T-helper 1 cell treated with Interleukin-12 subunit alpha and Interleukin-12 subunit beta and Interleukin-4 antibody, amounts not matched to agents 30 μg/mL and 1 μg/mL, for 36 hours (primary cell): ENCODE results near the gene C8B.

Experiments used
- H3K27ac Mint-ChIP-seq: one replicate; pipeline ENCODE4 v1.8.0; 2021; ENCODE audit warnings: mild to moderate bottlenecking, mixed read lengths
- H3K27me3 Mint-ChIP-seq: one replicate; pipeline ENCODE4 v1.8.0; 2021; ENCODE audit warnings: low read depth, mixed read lengths
- H3K36me3 Mint-ChIP-seq: one replicate; pipeline ENCODE4 v1.8.0; 2021; ENCODE audit warnings: low read depth, mixed read lengths
- H3K4me1 Mint-ChIP-seq: one replicate; pipeline ENCODE4 v1.8.0; 2021; ENCODE audit warnings: low read depth, mixed read lengths
- H3K4me3 Mint-ChIP-seq: one replicate; pipeline ENCODE4 v1.8.0; 2021; ENCODE audit warnings: mild to moderate bottlenecking, moderate library complexity, mixed read lengths
- H3K9me3 Mint-ChIP-seq: one replicate; pipeline ENCODE4 v1.8.0; 2021; ENCODE audit warnings: mixed read lengths

Gene C8B

DNA sequence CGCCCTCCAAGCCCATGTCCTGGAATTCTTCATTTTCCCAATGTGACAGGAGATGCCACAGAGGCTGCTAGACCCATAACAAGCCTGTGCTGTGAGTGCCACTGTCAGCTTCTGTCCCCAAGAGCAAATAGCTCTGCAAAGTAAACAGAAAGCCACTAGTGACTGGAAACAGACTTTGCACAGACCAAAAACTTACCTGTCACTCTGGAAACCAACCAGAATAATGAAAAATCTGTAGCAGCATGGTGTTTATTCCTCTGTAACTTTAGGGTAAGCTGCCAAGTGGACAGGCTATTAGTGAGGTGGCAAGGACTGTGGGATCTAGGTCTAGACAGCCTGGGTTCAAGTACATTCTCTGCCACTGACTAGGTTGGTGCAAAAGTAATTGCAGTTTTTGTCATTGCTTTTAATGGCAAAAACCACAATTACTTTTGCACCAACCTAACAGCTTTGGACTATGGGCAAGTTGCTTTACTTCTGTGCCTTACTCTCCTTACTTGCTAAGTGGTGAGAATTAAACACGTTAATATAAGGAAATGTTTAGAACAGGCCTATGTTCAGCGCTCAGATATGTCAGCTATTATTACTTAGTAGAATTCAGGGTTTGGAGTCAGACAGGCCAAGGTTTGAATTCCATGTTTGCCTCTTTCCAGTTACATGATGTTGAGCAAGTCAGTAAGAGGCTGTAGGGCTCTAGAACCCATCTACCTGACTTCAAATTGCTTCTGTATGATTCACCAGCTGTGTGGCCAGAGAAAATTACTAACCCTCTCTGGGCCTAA lies at the start of gene C8B:
Gene C8B (minus strand): TSS at position 100 of the 782 bp plus-strand sequence. CDS start 67 bp downstream, at position 33.
- Mint-ChIP-seq H3K9me3 (no peaks in the 10 kb centered on the region), H3K4me1 (no peaks in the 10 kb centered on the region), H3K36me3 (no peaks in the 10 kb centered on the region), H3K4me3 (no peak within 1 kb of the TSS), H3K27ac (no peak within 1 kb of the TSS), H3K27me3 (no peaks in the 10 kb centered on the region)

DNA sequence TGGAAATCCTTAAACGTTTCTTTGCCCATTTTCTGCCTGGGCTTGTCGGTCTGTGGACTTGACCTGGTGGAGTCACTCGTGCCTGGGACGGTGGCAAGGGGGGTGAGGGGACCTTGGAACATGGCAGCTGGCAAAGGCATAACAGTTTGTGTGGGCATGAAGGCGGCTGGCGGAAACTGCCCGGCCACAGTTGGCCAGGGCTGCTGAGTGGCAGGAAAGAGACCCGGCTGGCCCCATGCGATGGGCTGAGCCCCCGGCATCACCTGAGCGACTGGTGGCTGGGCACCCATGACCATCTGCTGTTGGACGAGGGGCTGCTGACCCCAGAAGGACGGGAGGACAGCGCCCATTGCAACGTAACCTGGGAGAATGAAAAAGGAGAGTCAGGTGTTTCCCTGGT lies 49.3 kb upstream of the C8B start:
- H3K27me3 Mint-ChIP-seq, result no peaks in the 10 kb centered on the region
- no peak overlapping the region for H3K4me3 Mint-ChIP-seq
- no peaks in the 10 kb centered on the region for H3K9me3 Mint-ChIP-seq
- no peak overlapping the region for H3K27ac Mint-ChIP-seq
- no peaks in the 10 kb centered on the region for H3K4me1 Mint-ChIP-seq
- no peaks in the 10 kb centered on the region for H3K36me3 Mint-ChIP-seq

DNA sequence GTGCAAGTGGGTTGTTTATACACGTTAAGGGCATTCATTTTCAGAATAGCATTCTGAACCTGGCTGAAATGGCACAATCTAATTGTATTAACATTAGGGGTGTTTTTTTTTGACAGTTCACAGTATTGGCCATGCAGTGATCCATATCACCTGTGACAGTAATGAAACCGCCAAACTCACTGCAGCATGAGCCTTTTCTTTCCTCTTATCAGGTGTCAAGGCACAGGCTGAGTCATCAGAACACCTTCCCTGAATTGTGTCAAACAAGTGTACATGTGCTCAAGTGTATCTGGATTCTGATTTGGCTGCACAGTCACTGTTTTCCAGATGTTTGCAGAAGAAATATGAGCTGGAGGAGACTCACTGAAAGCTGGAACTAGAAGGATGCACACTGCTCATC lies 47.7 kb upstream of the C8B start:
- H3K4me1 Mint-ChIP-seq, result no peaks in the 10 kb centered on the region
- H3K9me3 Mint-ChIP-seq, result no peaks in the 10 kb centered on the region
- no peak overlapping the region for H3K27ac Mint-ChIP-seq
- no peak overlapping the region for H3K4me3 Mint-ChIP-seq
- no peaks in the 10 kb centered on the region for H3K36me3 Mint-ChIP-seq
- no peaks in the 10 kb centered on the region for H3K27me3 Mint-ChIP-seq

DNA sequence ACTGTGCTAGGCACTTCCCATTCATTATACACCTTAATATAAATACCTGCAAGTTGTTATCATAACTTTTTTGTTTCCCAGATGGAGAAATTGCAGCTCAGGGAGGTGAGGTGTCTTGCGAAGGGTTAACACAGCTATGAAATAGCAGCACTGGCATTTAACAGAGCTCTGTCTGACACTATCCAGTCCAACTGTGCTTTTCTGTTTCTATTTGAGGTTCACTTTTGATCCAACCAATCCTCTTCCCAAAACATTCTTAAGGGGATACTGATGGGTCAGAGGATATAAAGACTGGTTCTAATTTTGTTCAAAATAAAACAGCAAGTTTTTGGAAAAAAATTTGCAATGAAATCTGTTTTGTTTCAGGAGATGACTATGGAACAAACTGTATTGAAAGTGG lies 46.5 kb upstream of the C8B start:
- no peak overlapping the region for H3K27ac Mint-ChIP-seq
- no peaks in the 10 kb centered on the region for H3K4me1 Mint-ChIP-seq
- H3K27me3 Mint-ChIP-seq, result no peaks in the 10 kb centered on the region
- no peaks in the 10 kb centered on the region for H3K36me3 Mint-ChIP-seq
- no peaks in the 10 kb centered on the region for H3K9me3 Mint-ChIP-seq
- no peak overlapping the region for H3K4me3 Mint-ChIP-seq

DNA sequence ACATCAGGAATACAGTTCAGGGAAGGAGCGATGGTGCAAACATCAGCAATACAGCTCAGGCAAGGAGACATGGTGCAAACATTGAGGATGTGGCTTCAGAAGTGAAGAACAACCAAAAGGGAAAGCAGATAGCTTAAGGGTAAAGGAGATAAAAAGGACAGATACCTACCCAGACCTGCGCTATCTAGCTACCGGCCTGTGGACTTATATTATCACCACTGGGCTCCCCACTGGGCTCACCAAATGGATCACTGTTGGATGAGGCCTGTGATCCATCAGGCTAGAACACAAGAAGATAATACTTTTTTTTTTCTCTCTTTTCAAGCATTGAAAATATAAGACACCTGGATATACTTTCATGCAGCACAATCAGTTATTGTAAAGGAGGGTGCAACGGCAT lies 44.7 kb upstream of the C8B start:
- Mint-ChIP-seq H3K9me3 (no peaks in the 10 kb centered on the region), H3K4me1 (no peaks in the 10 kb centered on the region), H3K27ac (no peak overlapping the region), H3K4me3 (no peak overlapping the region), H3K36me3 (no peaks in the 10 kb centered on the region), H3K27me3 (no peaks in the 10 kb centered on the region)

DNA sequence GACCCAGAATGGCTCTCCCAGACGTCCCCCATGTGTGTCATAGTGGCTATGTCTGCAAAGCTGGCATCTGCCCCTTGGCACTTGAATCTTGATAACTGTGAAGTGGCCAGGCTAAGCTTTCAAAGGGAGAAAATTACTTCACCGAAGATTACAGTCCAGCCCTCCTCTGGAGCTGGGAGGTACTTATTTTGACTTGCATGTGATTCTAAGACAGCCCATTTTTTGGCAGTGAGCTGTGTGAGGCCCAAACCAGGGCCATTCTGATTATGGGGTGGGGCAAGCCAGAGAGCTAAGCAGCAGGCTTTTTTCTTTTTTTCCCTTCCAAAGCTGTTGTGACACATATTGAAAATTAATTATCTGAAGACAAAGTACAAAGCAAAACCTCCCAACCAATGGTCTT lies 42.1 kb upstream of the C8B start:
- no peaks in the 10 kb centered on the region for H3K9me3 Mint-ChIP-seq
- H3K27ac Mint-ChIP-seq, result no peak overlapping the region
- H3K27me3 Mint-ChIP-seq, result no peaks in the 10 kb centered on the region
- no peak overlapping the region for H3K4me3 Mint-ChIP-seq
- H3K36me3 Mint-ChIP-seq, result no peaks in the 10 kb centered on the region
- no peaks in the 10 kb centered on the region for H3K4me1 Mint-ChIP-seq

DNA sequence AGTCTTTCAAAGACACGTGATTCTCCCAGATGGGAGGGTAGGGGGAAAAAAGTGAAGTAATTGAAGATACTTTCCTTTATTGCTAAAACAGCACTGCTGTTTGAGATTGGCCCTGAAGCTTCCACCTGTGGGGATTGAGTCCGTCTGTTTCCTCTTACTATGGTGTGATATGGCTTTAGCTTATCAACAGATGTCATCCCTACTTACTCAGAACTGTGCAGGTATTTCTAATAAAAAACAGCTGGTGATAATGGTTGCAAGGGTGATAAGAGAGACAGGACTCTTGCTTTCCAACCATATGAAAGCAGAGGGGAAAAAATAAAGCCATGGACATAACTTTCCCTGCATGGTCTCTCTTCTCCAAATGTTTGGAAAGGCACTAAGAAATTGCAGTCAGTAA lies 41.7 kb upstream of the C8B start:
- no peaks in the 10 kb centered on the region for H3K9me3 Mint-ChIP-seq

DNA sequence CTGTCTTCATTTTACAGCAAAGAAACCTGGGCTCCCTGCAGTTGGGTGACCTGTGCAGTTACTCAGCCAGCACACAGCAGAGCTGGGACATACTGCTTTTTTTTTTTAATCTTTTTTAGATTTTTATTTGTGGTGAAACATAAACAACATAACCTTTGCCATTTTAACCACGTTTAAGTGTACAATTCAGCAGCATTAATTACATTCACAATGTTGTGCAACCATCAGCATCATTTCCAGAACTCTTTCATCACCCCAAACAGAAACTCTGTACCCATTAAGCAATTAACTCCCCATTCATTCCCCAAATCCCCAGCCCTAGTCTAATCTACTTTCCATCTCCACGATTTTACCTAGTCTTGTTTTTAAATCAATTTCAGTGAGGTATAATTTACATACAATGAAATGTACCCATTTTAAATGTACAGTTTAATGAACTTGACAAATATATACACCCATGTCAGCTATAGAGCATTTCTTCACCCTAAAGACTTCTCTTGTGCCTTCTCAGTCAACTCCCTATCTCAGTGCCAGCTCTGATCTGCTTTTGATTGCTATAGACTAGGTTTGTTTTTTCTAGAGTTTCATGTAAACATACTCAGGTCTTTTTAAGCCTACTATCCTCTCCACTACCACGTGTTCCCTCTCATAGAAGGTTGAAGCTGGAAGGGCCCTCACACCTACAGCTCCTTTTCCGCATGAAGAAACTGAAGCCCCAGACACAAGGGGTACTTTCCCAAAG lies 37.8 kb upstream of the C8B start:
- no peak overlapping the region for H3K4me3 Mint-ChIP-seq
- no peaks in the 10 kb centered on the region for H3K36me3 Mint-ChIP-seq
- H3K27ac Mint-ChIP-seq, result no peak overlapping the region
- no peaks in the 10 kb centered on the region for H3K27me3 Mint-ChIP-seq
- no peaks in the 10 kb centered on the region for H3K9me3 Mint-ChIP-seq
- H3K4me1 Mint-ChIP-seq, result no peaks in the 10 kb centered on the region

More for the DNA sequence above, 41.7 kb upstream of the C8B start:
- H3K27ac Mint-ChIP-seq, result no peak overlapping the region
- H3K27me3 Mint-ChIP-seq, result no peaks in the 10 kb centered on the region
- H3K4me1 Mint-ChIP-seq, result no peaks in the 10 kb centered on the region
- H3K36me3 Mint-ChIP-seq, result no peaks in the 10 kb centered on the region
- no peak overlapping the region for H3K4me3 Mint-ChIP-seq

DNA sequence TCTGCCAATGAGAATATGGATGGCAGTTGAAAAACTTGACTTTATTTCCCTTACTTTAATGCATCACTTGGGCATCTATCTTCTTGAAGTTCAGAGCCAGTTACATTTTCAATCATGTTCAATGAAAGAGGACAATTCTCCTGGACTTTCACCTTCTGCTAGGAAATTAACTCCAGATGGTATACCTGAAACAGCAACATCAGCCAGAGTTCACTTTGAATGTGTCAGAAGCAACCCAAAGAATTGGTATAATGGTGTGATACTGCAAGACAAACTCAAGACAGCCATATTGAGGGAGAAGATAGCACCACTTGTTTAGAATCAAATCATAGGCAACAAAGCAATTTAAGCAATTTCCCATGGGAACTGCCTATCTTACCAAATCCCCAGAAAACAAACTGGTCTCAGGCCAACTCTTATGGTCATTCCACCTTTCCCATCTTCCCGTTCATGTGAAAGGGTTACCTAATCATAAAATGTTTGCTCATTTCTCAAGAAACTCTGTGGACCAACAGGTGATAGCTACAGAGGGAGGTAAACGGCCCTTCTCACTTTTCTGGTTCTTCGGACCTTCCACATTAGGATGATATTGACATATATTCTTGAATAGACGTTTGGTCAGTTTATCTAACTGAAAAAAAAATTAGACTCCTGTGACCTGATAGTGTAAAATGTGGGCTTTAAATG lies 29.7 kb upstream of the C8B start:
- H3K27me3 Mint-ChIP-seq, result no peaks in the 10 kb centered on the region
- H3K27ac Mint-ChIP-seq, result no peak overlapping the region
- H3K4me1 Mint-ChIP-seq, result no peaks in the 10 kb centered on the region
- no peaks in the 10 kb centered on the region for H3K9me3 Mint-ChIP-seq
- H3K4me3 Mint-ChIP-seq, result no peak overlapping the region
- no peaks in the 10 kb centered on the region for H3K36me3 Mint-ChIP-seq

DNA sequence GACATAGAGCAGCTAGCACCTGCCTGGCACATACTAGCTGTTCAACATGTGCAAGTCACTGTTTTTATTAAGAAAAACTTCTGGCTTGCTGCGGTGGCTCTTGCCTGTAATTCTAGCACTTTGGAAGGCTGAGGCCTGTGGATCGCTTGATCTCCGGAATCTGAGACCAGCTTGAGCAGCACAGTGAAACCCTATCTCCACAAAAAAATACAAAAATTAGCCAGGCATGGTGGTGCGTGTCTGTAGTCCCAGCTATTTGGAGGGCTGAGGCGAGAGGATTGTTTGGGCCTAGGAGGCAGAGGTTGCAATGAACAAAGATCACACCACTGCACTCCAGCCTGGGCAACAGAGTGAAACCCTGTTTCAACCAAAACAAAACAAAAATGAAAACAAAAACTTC lies 27.7 kb upstream of the C8B start:
- H3K27me3 Mint-ChIP-seq, result no peaks in the 10 kb centered on the region
- no peak overlapping the region for H3K4me3 Mint-ChIP-seq
- no peaks in the 10 kb centered on the region for H3K4me1 Mint-ChIP-seq
- H3K36me3 Mint-ChIP-seq, result no peaks in the 10 kb centered on the region
- H3K27ac Mint-ChIP-seq, result no peak overlapping the region
- no peaks in the 10 kb centered on the region for H3K9me3 Mint-ChIP-seq

DNA sequence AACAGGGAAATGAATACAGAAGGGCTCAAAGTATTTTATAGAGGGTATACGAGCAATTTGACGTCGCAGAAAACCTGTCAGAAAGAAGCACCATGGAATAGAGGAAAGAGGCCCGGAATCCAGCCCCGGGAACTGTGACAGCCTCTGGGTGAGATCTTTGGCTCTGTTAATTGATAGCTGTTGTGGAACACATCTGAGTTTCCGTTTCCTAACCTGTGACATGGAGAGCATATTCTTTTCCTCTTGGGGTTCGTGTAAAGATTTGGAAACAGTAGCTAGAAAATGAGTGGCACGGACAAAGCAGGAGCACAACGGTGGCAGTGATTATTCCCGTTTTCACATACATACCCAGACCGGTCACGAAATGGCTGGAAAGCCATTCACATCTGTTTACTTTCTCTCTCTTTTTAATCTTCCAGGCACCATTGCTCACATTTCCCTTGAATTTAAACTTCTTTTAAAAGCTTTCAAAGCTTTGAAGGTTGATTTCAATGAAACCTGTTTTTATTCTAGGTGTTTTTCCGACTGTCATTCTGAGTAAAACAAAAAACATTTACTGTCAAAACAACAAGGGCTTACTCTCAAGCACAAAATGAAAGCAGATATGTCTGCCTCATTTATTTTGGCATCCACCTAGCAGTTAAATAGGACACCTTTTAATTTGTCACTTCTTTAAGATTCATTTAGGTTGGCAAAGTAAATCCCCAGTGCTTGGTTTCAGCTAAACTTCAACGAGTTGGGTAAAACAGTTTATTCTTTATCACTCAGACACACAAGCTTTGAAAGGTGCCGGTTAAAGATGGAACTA lies 26.7 kb upstream of the C8B start:
- Mint-ChIP-seq H3K36me3 (no peaks in the 10 kb centered on the region), H3K4me3 (no peak overlapping the region), H3K27ac (no peak overlapping the region), H3K4me1 (no peaks in the 10 kb centered on the region), H3K9me3 (no peaks in the 10 kb centered on the region), H3K27me3 (no peaks in the 10 kb centered on the region)

DNA sequence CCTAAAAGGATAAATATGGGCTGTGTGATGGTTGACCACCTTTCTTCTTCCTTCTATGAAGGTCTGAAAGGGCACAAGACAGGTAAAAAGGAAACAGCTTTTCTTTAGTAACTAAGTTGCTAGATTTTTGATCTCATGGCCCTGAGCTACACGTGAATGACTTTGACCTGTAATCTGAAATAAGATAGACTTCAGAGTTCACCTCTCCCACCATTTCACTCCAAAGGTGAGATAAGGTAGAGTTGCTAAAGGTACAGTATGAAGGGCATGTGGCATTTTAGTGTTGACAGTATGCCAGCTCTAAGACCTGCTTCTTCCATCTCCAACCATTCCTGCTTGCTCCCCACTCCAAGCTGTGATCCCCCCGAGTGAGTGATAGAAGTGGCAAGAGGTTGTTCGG lies 25.8 kb upstream of the C8B start:
- Mint-ChIP-seq H3K4me3 (no peak overlapping the region), H3K4me1 (no peaks in the 10 kb centered on the region), H3K27ac (no peak overlapping the region), H3K36me3 (no peaks in the 10 kb centered on the region), H3K9me3 (no peaks in the 10 kb centered on the region), H3K27me3 (no peaks in the 10 kb centered on the region)

DNA sequence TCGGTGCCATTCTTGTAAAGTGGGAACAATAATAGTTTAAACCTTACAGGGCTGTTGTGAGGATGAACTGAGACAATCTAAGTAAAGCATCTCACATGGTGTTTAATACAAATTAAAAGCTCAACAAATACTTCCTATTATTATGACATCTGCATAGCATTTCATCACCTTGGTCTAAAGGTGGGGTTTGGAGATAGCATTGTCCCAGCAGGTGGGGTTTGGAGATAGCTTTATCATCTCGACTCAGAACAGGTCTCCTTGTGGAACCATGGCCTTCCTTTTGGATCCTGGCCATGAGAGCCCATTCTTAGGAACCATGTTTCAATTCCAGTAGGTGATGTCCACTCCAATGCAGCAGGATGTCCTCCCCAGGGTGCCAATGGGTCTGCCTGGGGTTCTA lies 20.6 kb upstream of the C8B start:
- Mint-ChIP-seq H3K4me1 (no peaks in the 10 kb centered on the region), H3K4me3 (no peak overlapping the region), H3K27me3 (no peaks in the 10 kb centered on the region), H3K36me3 (no peaks in the 10 kb centered on the region), H3K9me3 (no peaks in the 10 kb centered on the region), H3K27ac (no peak overlapping the region)

DNA sequence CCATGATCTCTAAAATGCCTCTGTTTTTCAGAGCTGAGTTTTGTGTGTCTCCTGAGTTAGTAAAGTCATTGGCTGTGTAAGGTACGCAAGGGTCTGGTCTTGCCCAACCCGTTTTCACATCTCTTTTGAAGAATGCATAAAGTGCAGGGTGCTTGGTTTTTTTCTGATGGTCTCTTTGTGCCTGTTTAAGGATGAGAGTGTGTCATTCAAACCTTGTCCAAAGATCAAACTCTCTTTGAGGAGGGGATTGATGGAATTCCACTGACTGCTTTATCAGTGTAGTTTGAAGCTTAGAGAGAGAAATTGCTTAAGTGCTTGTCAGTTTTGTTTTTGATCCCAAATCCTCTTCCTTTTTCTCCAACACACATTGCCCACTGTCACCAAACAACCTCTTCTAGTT lies 20.0 kb upstream of the C8B start:
- no peak overlapping the region for H3K4me3 Mint-ChIP-seq
- no peaks in the 10 kb centered on the region for H3K4me1 Mint-ChIP-seq
- no peaks in the 10 kb centered on the region for H3K27me3 Mint-ChIP-seq
- no peaks in the 10 kb centered on the region for H3K36me3 Mint-ChIP-seq
- H3K27ac Mint-ChIP-seq, result no peak overlapping the region
- H3K9me3 Mint-ChIP-seq, result no peaks in the 10 kb centered on the region
